AG08395 (cell line): ENCODE measurements around the gene PLA2G2D.

ENCODE experiments used
- DNase-seq: peaks from one replicate; pipeline ENCODE4 v3.0.0; 2012; ENCODE audit warnings: mixed read lengths, low spot score

Gene PLA2G2D, protein sequence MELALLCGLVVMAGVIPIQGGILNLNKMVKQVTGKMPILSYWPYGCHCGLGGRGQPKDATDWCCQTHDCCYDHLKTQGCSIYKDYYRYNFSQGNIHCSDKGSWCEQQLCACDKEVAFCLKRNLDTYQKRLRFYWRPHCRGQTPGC

DNA sequence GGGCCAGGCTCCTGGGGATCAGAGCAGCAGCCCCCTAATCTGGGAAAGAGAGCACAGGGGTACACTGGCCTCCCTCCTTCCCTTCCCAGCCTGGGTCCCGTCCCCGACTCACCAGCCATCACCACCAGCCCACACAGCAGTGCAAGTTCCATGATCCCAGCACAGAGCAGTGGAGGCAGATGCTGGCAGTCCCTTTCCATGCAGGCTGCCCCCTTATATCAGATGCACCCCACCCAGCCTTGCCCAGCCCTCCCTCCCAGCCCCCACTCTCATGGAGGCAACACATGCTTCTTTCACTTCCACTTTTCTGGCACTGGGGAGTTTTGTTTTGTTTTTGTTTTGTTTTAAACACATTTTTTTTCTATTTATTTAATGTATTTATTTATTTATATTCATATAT is at the start of gene PLA2G2D:
Gene PLA2G2D, minus strand, starts transcription at position 190 of the 400 bp plus-strand sequence. Its CDS starts 38 bp downstream, at position 152.
- DNase-seq = no peak

DNA sequence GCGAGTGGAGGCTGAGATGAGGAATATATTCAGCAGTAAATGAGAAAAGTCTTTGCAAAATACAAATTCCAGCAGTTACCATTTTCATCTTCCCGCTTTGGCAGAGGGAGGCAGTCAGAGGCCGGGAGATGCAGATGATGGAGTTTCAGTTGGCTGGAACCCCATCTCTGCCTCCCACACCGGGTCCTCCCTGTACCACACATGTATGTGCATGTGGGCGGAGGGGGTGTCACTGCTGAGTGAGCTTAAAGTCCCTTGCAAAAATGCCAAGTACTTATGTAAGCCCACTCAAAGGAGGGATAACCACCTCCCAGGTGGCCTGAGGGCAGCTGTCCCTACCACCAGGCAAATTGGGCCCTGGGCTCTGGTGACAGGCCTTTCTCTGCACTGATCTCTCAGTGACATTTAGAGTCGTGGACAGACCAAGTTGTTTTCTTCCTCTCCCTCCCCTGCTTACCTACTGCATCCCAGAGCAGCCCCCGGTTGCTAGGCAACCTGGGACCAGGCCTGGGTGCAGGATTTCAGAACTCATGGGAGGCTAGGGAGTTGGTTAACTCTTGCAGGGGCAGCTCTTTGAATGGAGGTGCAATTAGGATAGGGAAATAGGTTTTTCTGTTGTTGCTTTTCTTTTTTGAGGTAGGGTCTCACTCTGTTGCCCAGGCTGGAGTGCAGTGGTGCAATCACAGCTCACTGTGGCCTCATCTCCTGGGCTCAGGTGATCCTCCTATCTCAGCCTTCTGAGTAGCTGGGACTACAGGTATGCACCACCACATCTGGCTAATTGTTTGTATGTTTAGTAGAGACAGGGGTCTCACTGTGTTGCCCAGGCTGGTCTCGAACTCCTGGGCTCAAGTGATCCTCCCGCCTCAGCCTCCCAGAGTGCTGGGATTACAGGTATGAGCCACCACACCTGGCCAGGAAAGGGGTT is 49.5 kb upstream of the PLA2G2D start:
- no peak for DNase-seq

DNA sequence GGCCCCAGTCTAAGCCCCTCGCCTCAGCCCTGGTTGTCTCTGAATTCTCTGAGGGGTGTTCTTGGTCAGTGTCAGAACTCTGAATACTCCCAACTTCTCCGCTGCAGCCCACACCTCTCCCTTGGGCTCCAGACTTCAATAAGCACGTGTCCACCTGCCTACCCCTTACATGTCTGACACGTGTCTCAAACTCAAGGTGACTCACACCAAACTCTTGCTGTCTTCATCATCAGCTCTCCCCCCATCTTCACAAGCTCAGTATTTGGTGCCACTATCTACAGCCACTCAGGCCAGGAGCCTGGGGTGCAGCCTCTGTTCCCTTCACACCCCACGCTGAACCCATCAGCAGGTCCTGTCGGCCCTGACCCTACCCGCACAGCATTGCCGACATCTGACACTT is 47.8 kb upstream of the PLA2G2D start:
- no peak for DNase-seq

DNA sequence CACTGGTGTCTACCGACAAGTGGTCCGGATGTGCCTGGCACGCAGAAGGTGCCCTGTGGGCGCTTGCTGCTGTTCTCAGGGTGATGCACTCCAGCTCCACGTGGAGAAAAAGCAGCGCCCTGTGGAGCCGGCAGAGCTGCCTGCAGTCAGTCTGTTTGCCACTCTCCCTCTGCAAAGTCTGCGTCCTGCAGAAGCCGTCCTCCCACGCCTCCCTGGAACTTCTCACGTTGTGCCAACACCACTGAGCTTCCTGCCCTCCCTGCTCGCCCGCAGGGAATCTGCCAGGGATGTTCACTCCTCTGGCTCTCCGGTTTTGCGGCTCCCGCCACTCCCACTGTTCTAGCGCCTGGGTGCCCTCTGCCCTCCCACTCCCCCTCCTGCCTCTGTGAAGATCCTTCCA is 46.7 kb upstream of the PLA2G2D start:
- no peak for DNase-seq

- no peak for DNase-seq
Observed at GRCh38 chr1:20165522-20165951, 46.2 kb upstream of the PLA2G2D start.

DNA sequence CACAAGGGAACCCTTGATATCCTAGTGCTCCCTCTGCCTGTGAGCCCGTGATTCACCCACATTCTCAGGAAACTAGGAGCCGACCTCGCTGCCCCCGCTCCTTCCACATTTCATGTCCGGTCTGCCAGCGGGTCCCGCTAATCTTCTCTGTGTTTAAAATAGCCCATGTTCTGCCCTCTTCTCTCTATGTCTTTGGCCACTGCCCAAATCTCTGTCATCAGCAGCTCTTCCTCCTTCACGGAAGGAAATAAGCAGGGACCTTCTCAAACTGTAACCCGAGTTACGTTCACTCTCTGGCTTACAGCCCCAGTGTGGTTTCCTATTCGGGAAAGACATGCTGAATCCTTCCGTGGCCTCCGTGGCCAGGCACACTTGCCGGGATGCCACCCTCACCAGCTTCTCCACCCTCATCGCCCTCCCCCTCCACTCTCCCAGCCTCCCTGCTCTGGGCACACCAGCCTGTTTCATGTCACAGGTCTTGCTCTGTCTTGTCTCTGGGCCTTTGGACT is 45.4 kb upstream of the PLA2G2D start:
- DNase-seq = no peak

DNA sequence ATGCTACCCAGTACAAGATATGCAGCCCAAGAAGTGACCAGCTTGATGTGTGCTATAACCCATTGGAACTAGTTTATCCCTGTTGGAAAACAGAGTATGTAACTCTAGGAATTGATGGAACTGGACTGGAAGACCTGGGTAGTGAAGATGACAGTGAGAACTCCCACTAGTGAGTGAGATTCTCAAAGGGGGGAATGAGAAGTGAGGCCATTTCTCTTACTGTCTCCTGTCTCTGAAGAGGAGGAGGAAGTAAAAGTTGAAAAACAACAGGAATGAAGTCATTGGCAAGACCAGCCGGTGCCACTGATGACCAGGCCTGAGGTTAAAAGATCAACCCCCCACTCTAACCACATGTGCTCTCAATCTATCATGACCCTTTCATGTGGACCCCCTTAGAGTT is 40.7 kb upstream of the PLA2G2D start:
- DNase-seq = no peak

DNA sequence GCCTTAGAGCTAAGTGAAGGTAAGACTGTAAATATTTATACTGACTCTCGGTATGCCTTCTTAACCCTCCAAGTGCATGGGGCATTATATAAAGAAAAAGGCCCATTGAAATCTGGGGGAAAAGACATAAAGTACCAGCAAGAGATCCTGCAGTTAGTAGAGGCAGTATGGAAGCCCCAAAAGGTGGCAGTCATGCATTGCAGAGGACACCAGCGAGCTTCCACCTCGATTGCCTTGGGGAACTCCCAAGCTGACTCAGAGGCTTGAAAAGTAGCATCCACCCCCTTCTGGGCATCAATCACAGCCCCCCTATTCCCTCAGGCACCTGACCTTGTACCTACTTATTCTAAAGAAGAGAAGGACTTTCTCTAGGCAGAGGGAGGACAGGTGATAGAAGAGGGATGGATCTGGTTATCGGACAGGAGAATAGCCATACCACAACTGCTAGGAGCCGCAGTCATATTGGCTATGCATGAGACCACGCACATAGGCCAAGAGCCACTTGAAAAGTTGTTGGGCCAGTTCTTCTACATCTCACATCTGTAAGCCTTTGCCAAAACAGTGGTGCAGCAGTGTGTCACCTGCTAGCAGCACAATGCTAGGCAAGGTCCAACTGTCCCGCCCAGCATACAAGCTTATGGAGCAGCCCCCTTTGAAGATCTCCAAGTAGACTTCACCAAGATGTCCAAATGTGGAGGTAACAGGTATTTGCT is 39.2 kb upstream of the PLA2G2D start:
- DNase-seq = no peak

DNA sequence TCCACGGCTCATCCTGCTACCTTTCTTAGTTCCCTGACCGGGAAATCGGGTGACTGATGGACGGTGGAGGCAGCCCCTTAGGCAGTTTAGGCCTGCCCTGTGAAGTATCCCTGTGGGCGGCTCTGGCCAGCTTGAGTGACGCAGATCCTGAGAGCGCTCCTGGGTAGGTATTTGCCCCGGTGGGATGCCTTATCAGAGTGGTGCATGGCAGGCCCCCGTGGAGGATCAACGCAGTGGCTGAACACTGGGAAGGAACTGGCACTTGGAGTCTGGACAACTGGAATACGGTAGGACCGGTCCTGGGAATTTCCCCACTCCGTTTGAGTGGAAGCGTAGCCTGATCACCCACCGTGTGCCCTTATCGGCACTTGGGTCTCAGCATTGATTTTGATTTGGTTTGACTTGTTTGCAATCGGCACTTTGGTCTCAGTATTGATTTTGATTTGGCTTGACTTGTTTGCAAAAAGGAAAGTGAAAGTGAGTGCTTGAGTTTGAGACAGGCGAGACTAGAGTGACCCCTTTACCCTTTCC is 35.0 kb upstream of the PLA2G2D start:
- no peak for DNase-seq

GRCh38 chr1:20153000-20153418 is 33.7 kb upstream of the PLA2G2D start:
- DNase-seq = peak; percentile 55

DNA sequence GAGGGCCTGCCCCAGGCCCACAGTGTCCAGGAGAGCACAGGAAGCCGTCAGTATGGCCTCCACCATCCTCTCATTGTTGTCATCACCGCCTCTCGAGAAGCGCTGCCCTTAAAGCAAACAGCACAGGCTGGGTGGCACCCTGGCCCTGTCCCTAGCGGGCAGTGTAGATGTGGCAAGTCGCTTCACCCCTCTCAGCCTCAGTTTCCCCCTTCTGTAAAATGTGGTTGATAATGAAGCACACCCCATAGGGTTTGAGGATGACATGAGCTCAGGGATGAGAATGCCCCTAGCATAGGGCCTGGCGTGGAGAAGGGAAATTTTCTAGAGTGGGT is 33.2 kb upstream of the PLA2G2D start:
- DNase-seq = no peak

GRCh38 chr1:20151906-20152598 is 32.7 kb upstream of the PLA2G2D start:
- peak; percentile 94 for DNase-seq

- no peak for DNase-seq
Observed at GRCh38 chr1:20150969-20151368, 31.6 kb upstream of the PLA2G2D start.

DNA sequence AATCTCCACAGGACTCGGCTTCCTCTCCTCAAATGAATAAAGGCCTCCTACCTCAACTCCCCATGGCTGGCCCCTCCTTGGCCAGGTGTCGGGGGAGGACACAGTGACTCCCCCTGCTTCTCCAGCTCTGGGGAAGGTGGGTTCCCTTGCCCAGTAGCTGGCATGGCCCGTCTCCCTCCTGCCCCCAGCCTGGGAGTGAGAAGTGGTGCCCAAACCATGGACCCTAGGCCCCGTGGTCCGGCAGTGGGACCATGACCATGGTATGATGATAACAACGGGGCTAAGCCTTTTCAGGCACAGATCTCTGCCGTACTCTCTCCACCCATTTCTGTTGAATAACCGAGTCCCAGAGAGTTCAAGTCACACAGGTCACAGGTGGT is 31.0 kb upstream of the PLA2G2D start:
- DNase-seq = no peak

GRCh38 chr1:20149601-20150325 is 30.4 kb upstream of the PLA2G2D start:
- DNase-seq = no peak

- DNase-seq = no peak
Observed at GRCh38 chr1:20148571-20149500, 29.5 kb upstream of the PLA2G2D start.

DNA sequence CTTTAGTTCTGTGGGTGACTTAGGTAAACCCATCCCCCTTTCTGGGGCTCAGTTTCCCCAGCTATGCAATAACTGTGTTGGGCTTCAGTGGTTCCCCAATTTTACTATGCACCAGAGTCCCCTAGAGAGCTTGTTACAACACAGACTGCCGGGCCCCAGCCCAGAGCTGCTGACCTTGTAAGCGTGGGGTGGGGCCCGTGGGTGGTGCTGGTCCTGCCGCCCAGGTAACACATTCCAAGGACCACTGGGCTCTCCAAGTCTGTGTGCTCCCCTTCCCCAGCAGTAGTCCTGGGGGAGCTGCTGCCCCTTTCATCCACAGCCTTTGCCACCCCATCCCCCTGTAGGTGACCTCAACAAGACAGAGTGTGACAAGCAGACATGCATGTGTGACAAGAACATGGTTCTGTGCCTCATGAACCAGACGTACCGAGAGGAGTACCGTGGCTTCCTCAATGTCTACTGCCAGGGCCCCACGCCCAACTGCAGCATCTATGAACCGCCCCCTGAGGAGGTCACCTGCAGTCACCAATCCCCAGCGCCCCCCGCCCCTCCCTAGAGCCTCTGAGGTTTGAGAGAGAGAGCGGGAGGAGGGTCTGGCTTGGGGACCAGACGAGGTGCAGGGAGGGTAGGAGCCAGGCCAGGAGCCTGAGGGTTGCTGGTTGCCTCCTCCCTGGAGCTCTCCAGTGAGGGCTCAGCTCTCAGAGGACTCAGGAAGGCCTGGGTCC is 28.7 kb upstream of the PLA2G2D start:
- DNase-seq = no peak

GRCh38 chr1:20143734-20144565 is 24.6 kb upstream of the PLA2G2D start:
- no peak for DNase-seq

DNA sequence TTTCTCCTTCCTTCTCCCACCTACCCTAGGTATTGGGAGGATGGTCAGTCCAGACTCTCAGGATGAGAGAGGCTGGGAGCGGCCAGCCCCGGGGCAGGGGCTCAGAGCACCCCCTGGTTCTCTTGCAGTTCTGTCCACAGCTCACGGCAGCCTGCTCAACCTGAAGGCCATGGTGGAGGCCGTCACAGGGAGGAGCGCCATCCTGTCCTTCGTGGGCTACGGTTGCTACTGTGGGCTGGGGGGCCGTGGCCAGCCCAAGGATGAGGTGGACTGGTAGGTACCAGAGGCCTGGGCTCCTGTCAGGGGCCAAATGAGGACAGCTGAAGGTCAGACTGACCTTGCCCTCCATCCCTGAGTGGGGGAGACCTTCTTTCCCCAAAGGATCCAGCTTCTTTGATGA is 24.0 kb upstream of the PLA2G2D start:
- no peak for DNase-seq
